ENCODE measurements around the gene PSORS1C2.

The PSORS1C2 gene

DNA sequence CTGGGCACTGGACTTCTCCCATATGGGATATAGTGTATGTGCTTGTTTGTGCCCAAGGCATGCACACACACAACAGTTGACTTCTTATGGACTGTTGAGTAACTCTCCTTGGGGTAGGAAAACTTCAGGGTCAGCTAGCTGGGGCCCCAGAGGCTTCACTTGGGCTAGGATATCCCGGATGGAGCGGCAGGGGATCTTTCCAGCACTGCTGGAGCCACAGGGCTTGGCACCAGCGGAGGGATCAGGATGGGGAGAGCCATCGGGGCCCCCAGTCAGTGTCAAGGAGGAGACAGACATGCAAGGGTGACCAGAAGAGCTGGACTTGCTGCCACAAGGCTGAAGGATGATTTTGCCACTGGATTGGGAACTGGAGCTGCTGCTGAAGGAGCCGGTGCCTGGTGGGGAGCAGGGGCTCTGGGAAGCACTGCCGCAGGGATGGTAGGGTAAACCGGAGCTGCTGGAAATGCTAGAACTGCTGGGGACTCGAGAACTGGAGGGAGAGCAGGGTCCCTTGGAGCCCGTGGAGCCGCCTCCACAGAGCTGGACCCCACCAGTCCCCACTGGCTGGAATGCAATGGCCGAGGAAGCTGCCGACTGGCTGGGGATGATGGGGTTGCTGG, 22.8 kb downstream of the PSORS1C2 start:
- DNase-seq (ENCODE audit: extremely low read depth in 1 of 2, low read depth in 1 of 2) = no peak

DNA sequence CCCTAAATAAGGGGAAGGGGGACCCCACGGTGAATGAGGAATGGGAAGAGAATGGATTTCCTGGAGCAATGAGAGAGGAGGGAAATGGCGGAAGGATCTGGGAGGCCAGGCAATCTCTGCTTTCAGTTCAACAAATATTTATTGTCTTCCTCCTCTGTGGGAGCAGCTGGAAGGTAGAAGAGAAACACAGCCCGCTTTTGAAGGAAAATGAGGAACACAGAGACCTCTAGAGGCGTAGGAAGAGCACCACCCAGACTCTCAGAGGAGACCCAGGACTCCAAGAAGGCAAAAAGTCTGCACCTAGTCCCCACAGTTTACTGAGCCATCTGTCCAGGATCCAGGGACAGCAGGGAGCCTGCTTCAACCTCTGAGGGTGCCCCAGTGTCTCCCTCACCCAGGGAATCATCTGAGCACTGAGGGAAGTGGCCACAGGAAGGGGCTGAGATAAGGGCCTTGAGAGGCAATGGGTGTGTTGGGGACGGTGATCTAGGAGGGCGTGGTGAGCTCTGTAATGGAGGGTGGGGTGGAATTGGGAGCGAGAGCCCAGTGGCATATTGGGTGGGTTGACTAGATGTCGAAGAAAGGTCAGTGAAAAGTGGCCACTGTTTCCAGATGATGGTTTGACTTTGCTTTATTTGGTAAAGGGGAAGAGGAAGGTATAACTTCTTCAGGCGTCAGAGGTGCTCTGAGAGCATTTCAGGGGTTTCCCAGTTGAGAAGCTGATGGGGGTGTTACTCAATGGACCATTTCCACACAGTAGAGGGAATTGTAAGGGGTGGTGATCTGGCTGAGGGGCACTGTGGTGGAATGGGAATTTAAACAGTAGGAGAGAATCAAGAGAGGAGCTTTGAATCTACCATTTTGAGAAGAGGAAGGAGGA, 23.7 kb downstream of the PSORS1C2 start:
- no peak for DNase-seq (ENCODE audit: extremely low read depth in 1 of 2, low read depth in 1 of 2)

DNA sequence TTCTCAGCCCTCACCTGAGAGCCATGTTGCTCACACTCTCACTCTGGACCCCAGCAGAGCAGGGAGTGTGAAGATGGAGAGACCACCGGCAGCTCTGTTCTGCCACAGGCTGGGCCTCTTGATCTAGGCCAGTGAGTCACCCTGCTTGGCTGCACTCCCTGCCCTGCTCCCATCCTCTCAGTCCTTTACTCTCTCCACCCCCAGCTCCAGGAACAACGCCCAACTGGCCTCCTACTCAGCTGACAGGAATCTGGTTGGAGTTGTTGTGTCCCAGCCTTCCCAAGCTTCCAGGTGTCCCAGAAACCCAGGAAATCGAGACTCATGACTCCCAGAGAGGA, 24.4 kb downstream of the PSORS1C2 start, which contains the start of gene PSORS1C1:
TSS of gene PSORS1C1 (plus strand) at position 260 of the 338 bp plus-strand sequence. CDS start 14,833 bp downstream, outside the sequence.
- DNase-seq (ENCODE audit: extremely low read depth in 1 of 2, low read depth in 1 of 2) = no peak

DNA sequence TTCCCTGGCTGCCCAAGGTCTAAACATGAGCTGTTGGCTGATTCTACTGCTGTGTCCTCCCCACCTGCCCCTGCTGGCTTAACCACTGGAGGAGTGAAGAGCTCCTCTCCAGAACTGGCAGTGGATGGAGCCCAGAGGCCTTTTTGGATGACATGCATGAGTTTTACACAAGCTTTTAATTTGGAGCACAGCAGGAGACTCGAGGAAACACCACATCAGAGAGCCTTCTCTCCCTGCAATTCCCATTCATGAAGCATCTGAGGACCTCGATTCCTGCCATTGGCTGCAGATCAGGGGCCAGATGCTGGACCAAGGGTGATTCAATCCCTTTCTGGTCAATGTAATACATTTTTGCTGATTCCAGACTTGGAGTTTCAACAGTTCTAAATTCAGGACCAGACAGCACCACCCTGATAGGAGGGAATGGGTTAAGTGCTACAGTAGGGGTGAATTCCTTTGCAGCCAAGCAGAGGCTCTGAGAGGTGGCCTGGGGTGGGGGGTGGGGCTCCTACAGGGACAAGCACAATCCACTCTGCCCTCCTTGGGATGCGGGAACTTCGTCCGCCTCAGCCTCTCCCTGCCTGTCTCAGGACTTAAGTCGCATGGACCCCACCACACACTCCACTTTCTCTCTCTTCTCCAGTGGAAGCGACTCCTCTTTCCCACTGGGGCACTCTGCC, 24.9 kb downstream of the PSORS1C2 start:
- no peak for DNase-seq (ENCODE audit: extremely low read depth in 1 of 2, low read depth in 1 of 2)

DNA sequence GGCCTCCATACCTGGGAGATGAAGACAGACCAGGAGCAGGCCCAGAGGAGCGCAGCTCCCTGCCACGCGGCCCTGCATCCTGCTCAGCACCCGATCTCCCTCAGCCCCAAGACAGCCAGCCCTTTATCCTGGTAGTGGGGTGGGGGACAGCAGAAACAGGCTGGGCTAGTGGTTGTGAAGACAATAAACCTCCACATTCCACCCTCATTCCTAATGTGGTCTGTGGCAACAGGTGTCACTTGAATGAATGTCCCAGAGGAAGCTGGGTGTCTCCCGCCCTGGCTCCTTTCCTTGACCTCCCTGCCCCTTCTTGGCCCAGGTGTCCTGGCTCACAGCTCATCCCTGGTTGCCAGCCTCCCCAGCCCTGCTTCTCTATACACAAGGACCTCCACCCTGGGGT, 26.4 kb downstream of the PSORS1C2 start, which contains the start of gene C6orf15:
TSS of gene C6orf15 (minus strand) at position 98 of the 400 bp plus-strand sequence. CDS start at position 78, 20 bp downstream.
- no peak for DNase-seq (ENCODE audit: extremely low read depth in 1 of 2, low read depth in 1 of 2)

DNA sequence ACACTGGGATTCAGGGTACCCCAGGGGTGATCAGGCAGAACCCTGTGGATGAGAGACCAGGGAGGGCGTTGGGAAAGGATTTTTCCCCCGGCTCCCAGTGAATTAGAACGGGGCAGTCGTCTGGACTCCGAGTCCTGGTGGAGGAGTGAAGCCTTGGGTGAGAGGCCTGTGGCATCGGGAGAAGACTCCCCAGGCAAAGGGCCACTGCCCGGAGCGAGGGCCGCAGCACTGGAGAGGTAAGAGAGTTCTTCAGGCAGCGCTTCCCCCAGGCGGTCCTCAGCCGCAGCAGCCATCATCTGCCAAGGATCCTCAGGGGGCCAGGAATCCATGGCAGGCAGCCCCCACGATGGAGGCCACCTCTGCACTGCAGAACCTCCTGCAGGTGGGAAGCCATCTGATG, 27.2 kb downstream of the PSORS1C2 start:
- DNase-seq (ENCODE audit: extremely low read depth in 1 of 2, low read depth in 1 of 2) = no peak

DNA sequence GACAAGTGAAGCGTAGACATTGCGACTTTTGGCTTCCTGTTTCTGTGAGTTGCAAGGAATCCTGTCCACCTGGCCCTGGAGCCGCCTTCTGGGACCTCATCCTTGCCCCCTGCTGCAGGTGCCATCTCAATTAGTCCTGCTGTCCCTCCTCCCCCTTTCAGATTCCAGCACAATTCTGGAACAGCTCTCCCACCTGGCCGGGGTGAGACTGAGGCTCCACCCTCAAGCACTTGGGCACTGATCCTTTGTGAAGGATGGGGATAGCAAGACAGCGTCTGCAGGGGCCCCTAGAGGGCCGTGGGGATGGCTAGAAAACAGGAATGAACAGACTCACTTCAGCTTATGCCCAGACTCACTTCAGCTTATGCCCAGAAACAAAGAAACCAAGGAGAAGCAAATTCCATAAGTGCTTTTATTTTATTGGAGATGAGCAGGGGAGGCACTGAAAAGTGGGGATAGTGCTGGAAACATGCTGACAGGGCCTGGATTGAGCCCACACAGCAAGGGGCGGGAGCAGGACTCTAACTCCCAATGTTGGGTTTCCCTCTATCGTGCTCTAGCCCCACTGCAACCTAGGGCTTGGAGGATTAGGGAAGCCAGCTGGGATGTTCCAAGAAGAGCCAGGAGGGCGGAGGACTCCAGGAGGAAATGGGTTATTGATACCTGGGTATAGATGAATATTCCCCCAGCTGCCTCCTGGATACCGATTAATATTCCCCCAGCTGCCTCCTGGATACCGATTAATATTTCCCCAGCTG, 27.9 kb downstream of the PSORS1C2 start:
- no peak for DNase-seq (ENCODE audit: extremely low read depth in 1 of 2, low read depth in 1 of 2)

DNA sequence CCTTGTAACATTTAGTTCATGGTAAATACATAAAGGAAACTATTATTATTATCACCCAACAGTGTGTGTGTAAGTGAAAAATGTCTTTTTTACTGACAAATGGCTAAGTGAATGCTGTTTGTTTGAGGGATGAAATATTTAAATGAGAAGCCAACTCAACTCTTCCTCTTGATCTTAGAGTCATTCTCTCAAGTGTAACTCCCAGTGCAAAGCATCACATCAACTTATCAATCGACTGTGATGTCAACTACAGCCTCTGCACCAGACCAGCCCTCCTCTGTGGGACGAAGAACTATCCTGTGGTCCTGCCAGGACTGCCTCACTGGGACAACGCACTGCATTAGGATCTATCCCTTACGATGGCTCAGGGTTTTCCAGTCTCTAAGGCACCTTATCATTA, 31.8 kb downstream of the PSORS1C2 start:
- DNase-seq (ENCODE audit: extremely low read depth in 1 of 2, low read depth in 1 of 2) = no peak

DNA sequence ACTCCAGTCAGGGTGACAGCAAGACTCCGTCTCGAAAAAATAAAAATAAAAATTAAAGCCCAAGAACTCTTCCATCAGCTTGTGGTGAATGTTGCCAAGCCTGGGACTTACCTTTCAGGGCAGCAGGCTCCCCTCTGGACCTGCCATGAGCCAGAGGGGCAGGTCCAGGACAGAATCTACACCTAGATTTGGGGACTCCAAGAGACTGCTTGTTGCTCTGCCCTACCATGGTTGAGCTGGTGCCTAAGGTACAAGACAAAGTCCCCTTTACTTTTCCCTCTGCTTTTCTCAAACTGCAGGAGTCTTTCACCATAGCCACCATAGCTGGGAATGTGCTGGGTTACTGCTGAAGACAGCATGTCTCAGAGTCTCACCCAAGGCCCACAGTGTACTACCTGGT, 35.7 kb downstream of the PSORS1C2 start:
- DNase-seq (ENCODE audit: extremely low read depth in 1 of 2, low read depth in 1 of 2) = no peak

DNA sequence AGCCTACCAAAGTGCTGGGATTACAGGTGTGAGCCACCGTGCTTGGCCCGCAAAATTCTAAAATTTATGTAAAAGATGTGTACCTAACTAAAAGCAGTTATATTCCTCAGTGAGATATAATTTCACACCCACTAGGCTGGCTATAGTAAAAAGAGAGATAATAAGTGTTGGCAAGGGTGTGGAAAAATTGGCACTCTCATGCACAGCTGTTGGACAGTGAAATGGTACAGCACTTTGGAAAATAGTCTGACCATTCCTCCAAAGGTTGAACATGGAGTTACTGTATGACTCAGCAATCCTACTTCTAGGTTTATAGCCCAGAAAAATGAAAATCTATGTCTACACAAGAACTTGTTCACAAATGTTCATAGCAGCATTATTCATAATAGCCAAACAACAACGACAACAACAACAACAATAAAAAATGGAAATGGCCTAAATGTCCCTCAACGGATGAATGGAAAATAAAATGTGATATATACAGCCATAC, 40.4 kb downstream of the PSORS1C2 start:
- no peak for DNase-seq (ENCODE audit: extremely low read depth in 1 of 2, low read depth in 1 of 2)

DNA sequence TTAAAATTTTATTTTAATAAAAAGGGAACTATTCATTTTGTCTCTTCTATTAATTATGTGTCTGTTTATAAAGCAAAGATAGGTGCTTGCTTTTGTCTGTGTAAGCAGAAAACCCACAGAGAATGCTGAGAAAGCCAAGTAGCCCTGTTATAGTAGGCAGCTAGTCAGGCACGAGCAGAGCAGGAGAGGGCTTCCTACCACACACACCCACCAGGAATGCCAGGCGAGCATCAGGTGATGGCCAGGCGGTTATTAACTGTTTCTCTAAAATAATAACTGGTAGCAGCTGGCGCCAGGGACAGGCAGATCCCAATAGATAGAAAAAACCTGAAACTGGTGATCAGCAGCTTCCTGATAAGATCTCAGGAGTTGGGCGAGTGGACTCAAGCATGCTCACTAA, 42.2 kb downstream of the PSORS1C2 start:
- DNase-seq (ENCODE audit: extremely low read depth in 1 of 2, low read depth in 1 of 2) = no peak

DNA sequence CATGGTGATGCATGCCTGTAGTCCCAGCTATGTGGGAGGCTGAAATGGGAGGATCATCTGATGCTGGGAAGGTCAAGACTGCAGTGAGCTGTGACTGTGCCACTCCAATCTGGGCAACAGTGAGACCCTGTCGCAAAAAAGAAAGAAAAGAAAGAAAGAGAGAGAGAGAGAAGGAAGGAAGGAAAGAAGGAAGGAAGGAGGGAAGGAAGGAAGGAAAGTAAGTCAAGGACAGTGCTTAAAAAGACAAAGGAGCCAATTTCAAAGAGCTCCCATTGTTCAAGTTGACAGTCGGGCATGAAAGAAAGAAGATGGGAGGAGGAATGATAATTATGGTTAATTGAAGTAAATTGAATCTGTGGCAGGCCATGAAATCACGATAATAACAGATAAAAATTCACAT, 42.7 kb downstream of the PSORS1C2 start:
- no peak for DNase-seq (ENCODE audit: extremely low read depth in 1 of 2, low read depth in 1 of 2)

DNA sequence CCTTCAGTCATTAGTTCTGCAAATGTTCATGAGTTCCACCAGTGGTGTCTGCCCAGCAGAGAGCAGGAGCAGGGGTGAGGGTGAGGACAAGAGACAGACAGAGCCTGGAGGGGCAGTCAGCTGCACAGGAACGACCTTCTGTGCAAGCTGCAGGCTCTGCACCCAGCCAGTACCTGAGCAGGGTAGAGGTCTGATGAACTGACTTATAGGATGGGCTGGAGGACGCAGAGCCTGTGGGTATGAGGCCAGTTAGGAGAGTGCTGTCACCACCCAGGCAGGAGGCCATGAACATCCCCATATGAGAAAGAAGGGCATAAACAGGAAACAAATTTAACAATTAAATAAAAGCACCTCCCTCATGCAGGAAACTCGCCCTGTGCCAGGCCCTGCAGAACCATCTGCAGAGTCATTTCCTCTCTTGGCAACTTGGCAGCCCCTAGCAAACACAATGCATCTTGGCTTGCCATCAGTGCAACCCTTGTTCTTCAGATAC, 44.4 kb downstream of the PSORS1C2 start:
- no peak for DNase-seq (ENCODE audit: extremely low read depth in 1 of 2, low read depth in 1 of 2)

DNA sequence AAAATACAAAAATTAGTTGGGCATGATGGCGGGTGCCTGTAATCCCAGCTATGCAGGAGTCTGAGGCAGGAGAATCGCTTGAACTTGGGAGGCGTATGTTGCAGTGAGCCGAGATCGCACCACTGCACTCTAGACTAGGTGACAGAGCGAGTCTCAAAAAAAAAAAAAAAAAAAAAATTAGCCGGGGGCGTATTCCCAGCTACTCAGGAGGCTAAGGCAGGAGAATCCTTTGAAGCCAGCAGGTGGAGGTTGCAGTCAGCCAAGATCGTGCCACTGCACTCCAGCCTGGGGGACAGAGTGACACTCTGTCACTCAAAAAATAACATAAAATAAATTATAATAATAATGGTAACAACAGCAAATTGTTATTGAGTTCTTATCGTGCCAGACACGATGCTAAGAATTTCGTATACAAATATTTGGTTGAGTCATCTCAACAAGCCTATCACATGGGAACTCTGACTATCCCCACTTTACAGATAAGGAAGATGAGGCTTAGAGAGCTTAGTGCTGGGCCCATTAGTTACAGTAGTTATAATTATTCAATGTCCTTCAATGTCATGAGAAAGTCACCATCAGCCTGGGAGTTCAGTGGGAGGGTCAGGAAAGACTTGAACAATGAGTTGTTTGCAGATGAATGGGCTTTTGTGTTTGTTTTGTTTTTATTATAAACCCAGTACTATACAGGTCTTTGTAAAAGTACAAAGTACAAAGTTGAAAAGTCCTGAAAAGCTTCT, 45.9 kb downstream of the PSORS1C2 start:
- DNase-seq (ENCODE audit: extremely low read depth in 1 of 2, low read depth in 1 of 2) = no peak

DNA sequence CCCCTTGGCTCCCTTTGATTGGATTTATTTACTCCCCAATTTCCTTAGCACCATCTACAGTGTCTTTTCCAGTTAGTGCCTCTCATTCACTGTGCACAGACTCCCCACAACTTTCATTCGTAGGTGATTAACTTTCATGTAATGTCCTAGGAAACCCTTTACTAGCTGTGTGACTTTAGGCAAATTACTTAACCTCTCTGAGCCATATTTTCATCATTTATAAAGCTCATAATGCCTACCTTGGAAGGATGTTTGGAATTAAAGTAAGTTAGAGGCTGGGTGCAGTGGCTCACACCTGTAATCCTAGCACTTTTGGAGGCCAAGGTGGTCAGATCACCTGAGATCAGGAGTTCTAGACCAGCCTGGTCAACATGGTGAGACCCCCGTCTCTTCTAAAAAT, 46.6 kb downstream of the PSORS1C2 start:
- DNase-seq (ENCODE audit: extremely low read depth in 1 of 2, low read depth in 1 of 2) = no peak

DNA sequence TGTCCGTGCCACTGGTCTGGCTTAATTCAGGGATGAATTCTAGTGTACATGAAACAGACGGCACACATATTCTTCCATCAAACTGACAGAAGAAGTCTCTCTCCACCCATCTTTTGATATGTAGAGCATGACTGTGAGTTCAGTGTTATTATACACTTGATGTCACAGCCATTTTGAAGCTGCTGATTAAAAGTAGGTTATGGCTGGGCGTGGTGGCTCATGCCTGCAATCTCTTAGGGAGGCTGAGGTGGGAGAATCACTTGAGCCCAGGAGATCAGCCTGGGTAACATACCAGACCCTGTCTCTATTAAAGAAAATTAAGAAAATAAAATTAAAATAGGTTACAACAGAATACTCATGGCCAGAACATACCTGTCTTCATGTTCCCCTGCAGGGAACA, 47.2 kb downstream of the PSORS1C2 start:
- DNase-seq (ENCODE audit: extremely low read depth in 1 of 2, low read depth in 1 of 2) = no peak

DNA sequence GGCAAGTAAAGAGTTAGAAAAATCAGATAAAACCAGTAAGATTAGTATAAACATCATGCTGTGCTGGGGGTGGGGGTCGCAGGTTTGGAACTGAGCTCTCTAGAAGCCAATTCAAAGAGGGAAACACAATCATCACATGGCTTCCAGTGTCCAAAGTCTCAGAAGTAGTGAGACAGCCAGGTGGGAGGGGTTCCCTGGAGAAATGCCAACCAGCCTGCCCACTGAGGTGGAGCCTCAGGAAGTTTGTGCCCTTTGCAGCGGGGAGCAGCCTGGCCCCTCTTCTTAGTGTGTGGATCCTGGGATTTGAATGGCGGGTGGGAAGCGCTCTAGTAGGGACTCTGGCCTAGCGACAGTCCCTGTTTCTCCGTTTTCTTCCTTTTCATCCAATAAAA, 47.9 kb downstream of the PSORS1C2 start:
- DNase-seq (ENCODE audit: extremely low read depth in 1 of 2, low read depth in 1 of 2) = no peak

DNA sequence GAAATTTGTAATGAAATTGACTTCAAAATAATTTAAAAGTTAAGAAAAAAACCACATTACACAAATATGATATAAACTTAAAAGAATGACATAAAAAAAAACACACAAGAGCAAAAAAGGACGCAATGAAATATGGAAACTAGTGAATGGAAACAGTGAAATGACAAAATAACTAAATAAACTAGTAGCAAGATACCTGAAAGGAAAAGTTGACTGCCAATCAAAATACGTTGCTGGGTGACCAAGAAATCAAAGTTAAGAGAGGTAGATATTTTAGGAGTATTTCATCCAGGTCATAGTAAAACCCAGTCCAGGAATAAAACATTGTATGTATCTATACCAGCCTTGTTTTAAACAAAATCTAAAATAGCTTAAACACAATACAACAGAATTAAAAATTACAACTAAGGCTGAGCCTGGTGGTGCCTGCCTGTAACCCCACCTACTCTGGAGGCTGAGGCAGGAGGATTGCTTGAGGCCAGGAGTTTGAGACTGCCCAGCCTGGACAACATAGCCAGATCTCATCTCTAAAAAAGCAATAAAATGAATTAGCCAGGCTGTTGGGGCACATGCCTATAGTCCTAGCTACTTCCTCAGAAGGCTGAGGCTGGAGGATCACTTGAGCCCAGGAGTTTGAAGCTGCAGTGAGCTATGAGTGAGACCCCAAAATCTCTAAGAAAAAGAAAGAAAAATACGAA, 48.4 kb downstream of the PSORS1C2 start:
- DNase-seq (ENCODE audit: extremely low read depth in 1 of 2, low read depth in 1 of 2) = no peak

Measured in stimulated activated CD8-positive, alpha-beta memory T cell treated with anti-CD3 and anti-CD28 coated beads, Interleukin-7, amount 100 ng/mL, for 48 hours (primary cell).